GM12878 (cell line): ENCODE measurements around the gene FUT7. TPM values are rescaled to one million over a fixed set of nuclear protein-coding genes. Genes with fewer than 3 reads are reported as not detected.

Source experiments
- ATAC-seq: fragments of 200-7000 bp; cut with Tn5 transposase; 3 replicates; pipeline ENCODE4 v1.9.1; 2020; ENCODE audit warnings: mild to moderate bottlenecking, moderate library complexity
- BruUV-seq: library from RNA; stranded (reverse); fragments of 400-500 nt; replicated peaks from 2 replicates; lab custom pipeline; 2021; lab: Mats Ljungman, UMichigan
- CTCF ChIA-PET: fragments of 300-600 bp; sonication (Branson Sonifier 250); formaldehyde crosslinking; extraction: SDS; loops from one replicate; lab custom pipeline; 2021; ENCODE audit warnings: inconsistent platforms; lab: Yijun Ruan, JAX
- POLR2A ChIA-PET: fragments of 350-600 bp; formaldehyde crosslinking; extraction: SDS; loops from one replicate; lab custom pipeline; 2021; ENCODE audit warnings: inconsistent platforms; lab: Charles Lee
- RAD21 ChIA-PET: fragments of 300-600 bp; sonication (Branson Sonifier 250); formaldehyde crosslinking; loops from one replicate; lab custom pipeline; 2023; ENCODE audit warnings: antibody characterized with exemption; ENCODE audit not compliant: unreplicated experiment; lab: Charles Lee
- SMC1A ChIA-PET: fragments of 300-600 bp; sonication (Branson Sonifier 250); formaldehyde crosslinking; loops from one replicate; lab custom pipeline; 2023; ENCODE audit not compliant: unreplicated experiment, uncharacterized antibody; lab: Charles Lee
- DNase-seq: peaks from one replicate; pipeline ENCODE4 v3.0.0-alpha.2; 2011; ENCODE audit warnings: low read depth, low spot score
- FAIRE-seq: peaks from 3 replicates; lab custom pipeline; 2011; peaks lifted over from hg19 to GRCh38; lab: Jason Lieb, UNC
- H2AFZ ChIP-seq: 2 replicates; pipeline ENCODE4 v1.6.0; 2011; ENCODE audit warnings: low read depth, low read length, control low read depth; ENCODE audit not compliant: control insufficient read depth
- H3K27ac ChIP-seq: 2 replicates; pipeline ENCODE4 v1.5.1; 2011; ENCODE audit warnings: control low read depth; ENCODE audit not compliant: control insufficient read depth, insufficient read depth
- H3K27me3 ChIP-seq, 2 experiments: replicated peaks in 1 of 2; 2 replicates each; pipeline versions ENCODE4 v1.6.0 to v1.6.1; 2011; ENCODE audit warnings: low read length in 1 of 2; ENCODE audit not compliant: control insufficient read depth in 2 of 2, insufficient read depth in 2 of 2
- H3K36me3 ChIP-seq, 2 experiments: 2 replicates each; pipeline ENCODE4 v1.5.1; 2011; ENCODE audit warnings: low read length in 1 of 2; ENCODE audit not compliant: control insufficient read depth in 2 of 2, insufficient read depth in 2 of 2
- H3K4me1 ChIP-seq: 2 replicates; pipeline ENCODE4 v1.6.1; 2011; ENCODE audit warnings: mild to moderate bottlenecking, low read length, moderate library complexity, mixed read lengths; ENCODE audit not compliant: control insufficient read depth, insufficient read depth
- H3K4me2 ChIP-seq: 2 replicates; pipeline ENCODE4 v1.6.0; 2011; ENCODE audit warnings: control low read depth; ENCODE audit not compliant: control insufficient read depth, insufficient read depth
- H3K4me3 ChIP-seq: fragments of 200-600 bp; sonication (generic); 2 replicates; pipeline ENCODE4 v1.5.1; 2016
- H3K79me2 ChIP-seq: 2 replicates; pipeline ENCODE4 v1.6.0; 2011; ENCODE audit warnings: low read length; ENCODE audit not compliant: control insufficient read depth, insufficient read depth
- H3K9ac ChIP-seq: 2 replicates; pipeline ENCODE4 v1.8.0; 2011; ENCODE audit warnings: low read length, control low read depth, mixed read lengths; ENCODE audit not compliant: control insufficient read depth, insufficient read depth
- H3K9me3 ChIP-seq: replicated peaks from 3 replicates; pipeline ENCODE4 v1.5.1; 2011; ENCODE audit warnings: mild to moderate bottlenecking, low read length; ENCODE audit not compliant: control insufficient read depth, insufficient read depth
- H4K20me1 ChIP-seq: 2 replicates; pipeline ENCODE4 v1.6.0; 2011; ENCODE audit not compliant: control insufficient read depth, insufficient read depth
- POLR2A ChIP-seq: IDR thresholded peaks from 2 replicates; pipeline ENCODE4 v1.6.1; 2011; ENCODE audit warnings: low read depth, mild to moderate bottlenecking, low read length
- PRDM15 ChIP-seq: fragments of 450-650 bp; formaldehyde crosslinking; IDR thresholded peaks from 2 replicates; pipeline ENCODE4 v1.4.0; 2020; ENCODE audit warnings: mild to moderate bottlenecking, moderate library complexity
- RUNX3 ChIP-seq: IDR thresholded peaks from 2 replicates; pipeline ENCODE4 v1.6.1; 2012; ENCODE audit warnings: low read length, inconsistent platforms
- SRF ChIP-seq, 2 experiments: IDR thresholded peaks; 2 replicates each; pipeline ENCODE4 v1.6.1; 2011; ENCODE audit warnings: low read depth in 2 of 2, low read length in 2 of 2, mild to moderate bottlenecking in 1 of 2, moderate library complexity in 1 of 2
- WGBS: methylation state at CpG from one replicate; pipeline ENCODE4 v1.1.6; 2016; ENCODE audit warnings: low lambda C conversion rate; ENCODE audit not compliant: insufficient replicate concordance, insufficient coverage; ENCODE audit errors: missing lambda C conversion rate; 5-methylcytosine and 5-hydroxymethylcytosine counted together
- in situ Hi-C: fragments of 300-500 bp; cut with MboI; formaldehyde crosslinking; loops from 9 replicates; pipeline ENCODE4 v1.14.3; 2018; ENCODE audit warnings: mixed read lengths
- intact Hi-C: fragments of 100-400 bp; cut with micrococcal nuclease; formaldehyde crosslinking; loops from one replicate; pipeline ENCODE4 v1.14.2; 2022; ENCODE audit not compliant: unreplicated experiment
- polyA plus RNA-seq, 11 experiments: library from polyadenylated mRNA; depleted of rRNA in 4 of 11; unstranded in 6 of 11; stranded (reverse) in 5 of 11; fragments of >200 nt; fragmentation: Nextera tagmentation in 4 of 11; fragmentation: Illumina TruSeq in 1 of 11; extraction: Ambion mirVana in 4 of 11; extraction: Trizol in 1 of 11; gene quantifications; 1 replicate in 1 of 11; 2 replicates in 10 of 11; pipeline versions ENCODE4 v1.2.1 to v1.2.3, GENCODE V29; 2011 to 2016; ENCODE audit warnings: inconsistent platforms in 2 of 11, missing spikeins in 2 of 11, low read depth in 1 of 11
- total RNA-seq, 4 experiments: library from RNA; depleted of rRNA in 3 of 4; stranded (reverse); fragments of >200 nt in 3 of 4; fragmentation: Illumina TruSeq in 1 of 4; extraction: Trizol in 1 of 4; gene quantifications; 2 replicates each; pipeline versions ENCODE4 v1.2.1 to v1.2.3, GENCODE V29; 2013 to 2021

The FUT7 gene
- total and polyA plus RNA-seq, 10 of the 15 experiments (the other 5 are each of a cell fraction or from before 2014, with no cell fraction given) = 0.04 to 0.62 (median 0.20) TPM; not detected in 2

GRCh38 chr9:136997830-136998234, 34.1 kb downstream of the FUT7 start:
- Histone ChIP-seq H3K36me3 (no peaks in the 10 kb centered on the region), H3K27ac (no peak overlapping the region), H3K9me3 (no peaks in the 10 kb centered on the region), H3K79me2 (no peaks in the 10 kb centered on the region; the same call in 1 of the 2 replicates), H3K4me2 (peak overlapping the region; percentile 7; the same call in 1 of the 2 replicates), H3K4me1 (peaks cover 42% of the 10 kb centered on the region), H3K9ac (no peak overlapping the region), H3K4me3 (no peak overlapping the region), H4K20me1 (no peaks in the 10 kb centered on the region), H3K27me3 (peaks cover 2 to 10% of the 10 kb centered on the region in 2 experiments; a peak in 3 of 4 replicates), H2AFZ (no peak overlapping the region)
- no TSS peak for BruUV-seq
- DNase-seq = no peak
- TF ChIP-seq RUNX3 = peak; percentile 13; the same call in 1 of the 2 replicates
- no peak for TF ChIP-seq SRF (IDR thresholded peaks at IDR 0.05; ENCODE audit: low read depth in 2 of 2, low read length in 2 of 2)
- WGBS = 3% methylated on average over 14 of the region's 18 CpGs
- intact Hi-C loops (no loop called here), in situ Hi-C loops (no loop called here)
- ChIA-PET SMC1A (no interaction called here), RAD21 (no interaction called here), POLR2A (no interaction called here), CTCF (no interaction called here)
- FAIRE-seq = no peak
- no peak for ATAC-seq

- CTCF ChIA-PET = interaction anchor here (0.6 to 2.1 kb wide), 2 partner anchors 38 to 538 kb away, joined by 4 to 8 read pairs; no protein-coding TSS in a partner anchor
- Histone ChIP-seq H3K9ac (no peak overlapping the region), H3K27ac (no peak overlapping the region), H3K27me3 (peaks cover 2 to 10% of the 10 kb centered on the region in 2 experiments; a peak in 3 of 4 replicates), H3K4me1 (peaks cover 45% of the 10 kb centered on the region), H3K4me2 (peak overlapping the region; percentile 7; the same call in 1 of the 2 replicates), H3K9me3 (no peaks in the 10 kb centered on the region), H3K36me3 (no peaks in the 10 kb centered on the region)
- WGBS = 53% methylated on average over 10 of the region's 10 CpGs
- DNase-seq (no peak), FAIRE-seq (no peak), ATAC-seq (no peak)
- POLR2A ChIA-PET = no interaction called here
- no TSS peak for BruUV-seq
- RAD21 ChIA-PET = interaction anchor here (1.0 kb wide), 1 partner anchor 37 kb away, joined by 3 read pairs; no protein-coding TSS in a partner anchor
- in situ Hi-C loops = no loop called here
- 0 out of 2 replicates have a peak, but pooled peaks have one; percentile 18 for TF ChIP-seq POLR2A
- no peak for TF ChIP-seq PRDM15 (CRISPR knock-in tag)
- TF ChIP-seq, all 136 proteins: peak for 1
- no peaks in the 10 kb centered on the region; the same call in 1 of the 2 replicates for H3K79me2 ChIP-seq
- no peak overlapping the region for H2AFZ ChIP-seq
- H4K20me1 ChIP-seq = no peaks in the 10 kb centered on the region
- H3K4me3 ChIP-seq = no peak overlapping the region
- SMC1A ChIA-PET = no interaction called here
- intact Hi-C loops = no loop called here
These were observed 34.5 kb downstream of the FUT7 start for GRCh38 chr9:136997371-136997770.
